ENCODE measurements around the gene SPNS2.
A peak's percentile ranks its signal among the peaks of the same experiment; 100 is the strongest.

SPNS2 gene

GRCh38 chr17:4479982-4480751, 18.5 kb upstream of the SPNS2 start:
- FAIRE-seq, result no peak
- DNase-seq (ENCODE audit: extremely low spot score, insufficient read length, low read depth), result no peak

- FAIRE-seq, result peak; percentile 75
- peak; percentile 54 for DNase-seq (ENCODE audit: extremely low spot score, insufficient read length, low read depth)
Measured at GRCh38 chr17:4480929-4481898, 17.5 kb upstream of the SPNS2 start.

- FAIRE-seq (no peak), DNase-seq (ENCODE audit: extremely low spot score, insufficient read length, low read depth) (no peak)
Measured at GRCh38 chr17:4482338-4483011, 16.2 kb upstream of the SPNS2 start.

GRCh38 chr17:4483012-4483840, 15.5 kb upstream of the SPNS2 start:
- DNase-seq (ENCODE audit: extremely low spot score, insufficient read length, low read depth), result no peak
- FAIRE-seq, result no peak

GRCh38 chr17:4485676-4486646, 12.7 kb upstream of the SPNS2 start:
- DNase-seq (ENCODE audit: extremely low spot score, insufficient read length, low read depth) (no peak), FAIRE-seq (no peak)

- FAIRE-seq, result no peak
Measured at GRCh38 chr17:4487296-4487695, 11.4 kb upstream of the SPNS2 start.

GRCh38 chr17:4487820-4488716, 10.6 kb upstream of the SPNS2 start:
- no peak for DNase-seq (ENCODE audit: extremely low spot score, insufficient read length, low read depth)
- no peak for FAIRE-seq

More at GRCh38 chr17:4487296-4487695, 11.4 kb upstream of the SPNS2 start:
- DNase-seq (ENCODE audit: extremely low spot score, insufficient read length, low read depth), result no peak

GRCh38 chr17:4488989-4489595, 9.6 kb upstream of the SPNS2 start:
- FAIRE-seq (no peak), DNase-seq (ENCODE audit: extremely low spot score, insufficient read length, low read depth) (no peak)

GRCh38 chr17:4490109-4490591, 8.5 kb upstream of the SPNS2 start:
- DNase-seq (ENCODE audit: extremely low spot score, insufficient read length, low read depth), result no peak

GRCh38 chr17:4490637-4491061, 8.0 kb upstream of the SPNS2 start:
- DNase-seq (ENCODE audit: extremely low spot score, insufficient read length, low read depth) (no peak), FAIRE-seq (no peak)

More at GRCh38 chr17:4490109-4490591, 8.5 kb upstream of the SPNS2 start:
- FAIRE-seq, result no peak

GRCh38 chr17:4492721-4493561, 5.7 kb upstream of the SPNS2 start:
- FAIRE-seq, result no peak
- DNase-seq (ENCODE audit: extremely low spot score, insufficient read length, low read depth), result no peak

GRCh38 chr17:4497101-4497824, 1.4 kb upstream of the SPNS2 start:
- no peak for DNase-seq (ENCODE audit: extremely low spot score, insufficient read length, low read depth)

GRCh38 chr17:4499431-4500190, 930 bp downstream of the SPNS2 start:
- FAIRE-seq (no peak), DNase-seq (ENCODE audit: extremely low spot score, insufficient read length, low read depth) (no peak)

More at GRCh38 chr17:4497101-4497824, 1.4 kb upstream of the SPNS2 start:
- peak; percentile 29 for FAIRE-seq

- FAIRE-seq, result no peak
- DNase-seq (ENCODE audit: extremely low spot score, insufficient read length, low read depth), result no peak
Measured at GRCh38 chr17:4500191-4500571, 1.5 kb downstream of the SPNS2 start.

Data from GM18507 (cell line).